IMR-90 (cell line): ENCODE data around the gene CMSS1.

Experiments
- MAZ ChIP-seq: IDR thresholded peaks from 2 replicates; pipeline ENCODE4 v1.6.1; 2012; ENCODE audit warnings: low read depth, mild to moderate bottlenecking, low read length, improper control_type of control experiment, moderate library complexity, borderline replicate concordance
- POLR2A ChIP-seq: IDR thresholded peaks from 2 replicates; pipeline ENCODE4 v1.6.1; 2012; ENCODE audit warnings: mild to moderate bottlenecking, low read depth, low read length
- RCOR1 ChIP-seq: IDR thresholded peaks from 2 replicates; pipeline ENCODE4 v1.6.1; 2012; ENCODE audit warnings: mild to moderate bottlenecking, low read length, improper control_type of control experiment; ENCODE audit not compliant: insufficient replicate concordance
- SMC3 ChIP-seq: fragments of 150-350 bp; IDR thresholded peaks from 2 replicates; pipeline ENCODE4 v1.6.1; 2016; ENCODE audit warnings: low read depth, mild to moderate bottlenecking, antibody characterized with exemption, low read length, moderate library complexity
- TF ChIP-seq, protein P1 (sequence below): conservative IDR thresholded peaks from 2 replicates; pipeline ENCODE4 v1.5.1; 2012; ENCODE audit warnings: mild to moderate bottlenecking, low read depth, low read length, improper control_type of control experiment

DNA sequence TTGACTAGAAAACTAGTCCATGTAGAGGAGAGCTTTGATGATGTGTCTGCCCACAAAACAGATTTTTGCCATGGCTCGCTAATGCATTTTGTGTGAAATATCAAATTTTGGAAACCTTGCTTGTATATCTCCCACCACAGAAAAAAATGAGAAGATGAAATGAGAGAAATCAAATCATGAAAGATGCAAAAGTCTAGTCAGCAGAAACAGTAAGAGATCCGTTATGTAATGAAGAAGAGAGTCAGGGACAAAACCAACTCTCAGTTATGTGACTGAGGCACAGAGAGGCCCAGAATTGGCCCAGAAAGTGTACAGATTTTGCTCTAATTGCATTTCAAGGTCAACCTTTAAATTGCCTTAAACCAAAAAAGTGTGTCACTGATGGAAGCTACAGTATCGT lies 189.7 kb downstream of the CMSS1 start:
- TF ChIP-seq, protein P1, sequence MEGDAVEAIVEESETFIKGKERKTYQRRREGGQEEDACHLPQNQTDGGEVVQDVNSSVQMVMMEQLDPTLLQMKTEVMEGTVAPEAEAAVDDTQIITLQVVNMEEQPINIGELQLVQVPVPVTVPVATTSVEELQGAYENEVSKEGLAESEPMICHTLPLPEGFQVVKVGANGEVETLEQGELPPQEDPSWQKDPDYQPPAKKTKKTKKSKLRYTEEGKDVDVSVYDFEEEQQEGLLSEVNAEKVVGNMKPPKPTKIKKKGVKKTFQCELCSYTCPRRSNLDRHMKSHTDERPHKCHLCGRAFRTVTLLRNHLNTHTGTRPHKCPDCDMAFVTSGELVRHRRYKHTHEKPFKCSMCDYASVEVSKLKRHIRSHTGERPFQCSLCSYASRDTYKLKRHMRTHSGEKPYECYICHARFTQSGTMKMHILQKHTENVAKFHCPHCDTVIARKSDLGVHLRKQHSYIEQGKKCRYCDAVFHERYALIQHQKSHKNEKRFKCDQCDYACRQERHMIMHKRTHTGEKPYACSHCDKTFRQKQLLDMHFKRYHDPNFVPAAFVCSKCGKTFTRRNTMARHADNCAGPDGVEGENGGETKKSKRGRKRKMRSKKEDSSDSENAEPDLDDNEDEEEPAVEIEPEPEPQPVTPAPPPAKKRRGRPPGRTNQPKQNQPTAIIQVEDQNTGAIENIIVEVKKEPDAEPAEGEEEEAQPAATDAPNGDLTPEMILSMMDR = no peak
- TF ChIP-seq POLR2A = no peak
- no peak for TF ChIP-seq RCOR1
- TF ChIP-seq MAZ = no peak
- no peak for TF ChIP-seq SMC3
